Measurements from ENCODE around the gene CMTM6.
"Not testable (repeated sequence)": the region's sequence is repeated elsewhere in the genome, so short reads cannot be mapped to it uniquely, and the experiment has no call there.

The CMTM6 gene

GRCh38 chr3:32502118-32502945, at the start of gene CMTM6:
Gene CMTM6 (minus strand): TSS chr3:32502852. CDS start chr3:32502745, 107 bp downstream.
- no peak for DNase-seq

GRCh38 chr3:32552013-32552412, 49.4 kb upstream of the CMTM6 start:
- DNase-seq, result no peak

GRCh38 chr3:32551496-32551895, 48.8 kb upstream of the CMTM6 start:
- DNase-seq, result no peak

- no peak for DNase-seq
These were observed 48.4 kb upstream of the CMTM6 start for GRCh38 chr3:32551087-32551486.

GRCh38 chr3:32545305-32545704, 42.7 kb upstream of the CMTM6 start:
- no peak for DNase-seq

- no peak for DNase-seq
These were observed 42.2 kb upstream of the CMTM6 start for GRCh38 chr3:32544894-32545293.

GRCh38 chr3:32542807-32543206, 40.2 kb upstream of the CMTM6 start:
- DNase-seq, result no peak

- DNase-seq, result no peak
These were observed 38.2 kb upstream of the CMTM6 start for GRCh38 chr3:32540899-32541298.

GRCh38 chr3:32532434-32532833, 29.8 kb upstream of the CMTM6 start:
- DNase-seq, result no peak

GRCh38 chr3:32531010-32531647, 28.5 kb upstream of the CMTM6 start:
- no peak for DNase-seq

GRCh38 chr3:32525720-32526119, 23.1 kb upstream of the CMTM6 start:
- no peak for DNase-seq

GRCh38 chr3:32522682-32523081, 20.0 kb upstream of the CMTM6 start:
- DNase-seq, result no peak

- not testable (repeated sequence) for DNase-seq
These were observed 16.3 kb upstream of the CMTM6 start for GRCh38 chr3:32518921-32519320.

- not testable (repeated sequence) for DNase-seq
These were observed 14.1 kb upstream of the CMTM6 start for GRCh38 chr3:32516751-32517150.

- DNase-seq, result no peak
These were observed 8.4 kb upstream of the CMTM6 start for GRCh38 chr3:32511005-32511404.

GRCh38 chr3:32510075-32510724, 7.5 kb upstream of the CMTM6 start:
- DNase-seq, result no peak

GRCh38 chr3:32508711-32509110, 6.1 kb upstream of the CMTM6 start:
- no peak for DNase-seq

- no peak for DNase-seq
These were observed 3.8 kb upstream of the CMTM6 start for GRCh38 chr3:32506466-32506865.

GRCh38 chr3:32502946-32503286, 264 bp upstream of the CMTM6 start:
- DNase-seq, result no peak

GRCh38 chr3:32501783-32502117, 902 bp downstream of the CMTM6 start:
- no peak for DNase-seq

- DNase-seq, result no peak
These were observed 1.5 kb downstream of the CMTM6 start for GRCh38 chr3:32500880-32501782.

- no peak for DNase-seq
These were observed 2.4 kb downstream of the CMTM6 start for GRCh38 chr3:32500231-32500630.

GRCh38 chr3:32499585-32499984, 3.1 kb downstream of the CMTM6 start:
- no peak for DNase-seq

Data from NCI-H524 treated with DMSO at 0.1 percent for 48 hours (cell line).